Measurements from ENCODE around the gene C17orf78.
"Not testable (repeated sequence)": the region's sequence is repeated elsewhere in the genome, so short reads cannot be mapped to it uniquely, and the experiment has no call there.

C17orf78 gene

DNA sequence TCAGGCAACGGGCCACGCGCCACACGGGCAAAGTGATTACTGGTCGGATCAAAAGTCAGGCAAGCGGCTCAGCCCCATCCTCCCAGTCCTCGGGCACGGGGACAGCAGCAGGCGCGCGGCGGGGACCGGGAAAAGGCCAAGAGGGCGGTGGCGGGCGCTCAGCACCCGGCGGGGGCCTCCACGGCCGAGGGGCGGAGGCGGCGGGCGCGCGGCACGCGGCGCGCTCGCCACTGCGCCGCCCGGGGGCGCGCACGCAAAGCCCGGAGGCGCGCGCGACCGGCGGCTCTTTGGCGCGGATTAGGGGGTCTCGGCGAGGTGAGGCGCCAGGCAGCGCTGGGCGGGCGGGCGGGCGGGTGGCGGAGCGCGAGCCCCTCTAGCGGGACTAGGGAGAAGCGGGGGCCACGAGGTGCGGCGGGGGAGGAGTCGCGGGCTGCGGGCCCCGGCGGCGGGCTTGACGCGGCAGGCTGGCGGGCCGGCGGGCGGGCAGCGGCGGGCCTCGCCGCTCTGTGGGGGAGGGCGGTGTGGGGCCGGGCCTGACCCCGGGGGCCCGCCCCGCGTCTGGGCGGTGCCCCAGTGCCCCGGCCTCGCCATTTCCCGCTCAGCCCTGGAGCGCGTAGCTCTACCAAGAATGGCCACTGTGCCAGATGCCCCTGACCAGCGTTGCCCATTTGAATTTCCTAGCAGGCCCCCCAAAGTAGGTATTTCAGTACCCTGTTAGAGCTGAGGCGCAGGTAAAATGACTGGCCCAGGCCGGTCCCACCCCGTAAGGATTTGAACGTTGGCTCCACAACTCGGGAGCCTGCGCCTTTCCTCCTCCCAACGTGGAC lies 31.1 kb downstream of the C17orf78 start, which contains the start of the genes ACACA and TADA2A:
TSS of gene ACACA (minus strand) at position 202 of the 827 bp plus-strand sequence. CDS start 537 bp downstream, outside the sequence.
TSS of gene TADA2A (plus strand) at position 252 of the 827 bp plus-strand sequence. CDS start 4,480 bp downstream, outside the sequence.
- TF ChIP-seq, protein P1, sequence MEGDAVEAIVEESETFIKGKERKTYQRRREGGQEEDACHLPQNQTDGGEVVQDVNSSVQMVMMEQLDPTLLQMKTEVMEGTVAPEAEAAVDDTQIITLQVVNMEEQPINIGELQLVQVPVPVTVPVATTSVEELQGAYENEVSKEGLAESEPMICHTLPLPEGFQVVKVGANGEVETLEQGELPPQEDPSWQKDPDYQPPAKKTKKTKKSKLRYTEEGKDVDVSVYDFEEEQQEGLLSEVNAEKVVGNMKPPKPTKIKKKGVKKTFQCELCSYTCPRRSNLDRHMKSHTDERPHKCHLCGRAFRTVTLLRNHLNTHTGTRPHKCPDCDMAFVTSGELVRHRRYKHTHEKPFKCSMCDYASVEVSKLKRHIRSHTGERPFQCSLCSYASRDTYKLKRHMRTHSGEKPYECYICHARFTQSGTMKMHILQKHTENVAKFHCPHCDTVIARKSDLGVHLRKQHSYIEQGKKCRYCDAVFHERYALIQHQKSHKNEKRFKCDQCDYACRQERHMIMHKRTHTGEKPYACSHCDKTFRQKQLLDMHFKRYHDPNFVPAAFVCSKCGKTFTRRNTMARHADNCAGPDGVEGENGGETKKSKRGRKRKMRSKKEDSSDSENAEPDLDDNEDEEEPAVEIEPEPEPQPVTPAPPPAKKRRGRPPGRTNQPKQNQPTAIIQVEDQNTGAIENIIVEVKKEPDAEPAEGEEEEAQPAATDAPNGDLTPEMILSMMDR (IDR thresholded peaks at IDR 0.05; ENCODE audit: insufficient read depth, low read length, missing control alignments): no peak
- CTCF ChIA-PET: interaction anchor here (0.8 to 1.9 kb wide), 3 partner anchors 10 to 26 kb away, joined by 3 to 7 read pairs (median 4); no protein-coding TSS in a partner anchor

DNA sequence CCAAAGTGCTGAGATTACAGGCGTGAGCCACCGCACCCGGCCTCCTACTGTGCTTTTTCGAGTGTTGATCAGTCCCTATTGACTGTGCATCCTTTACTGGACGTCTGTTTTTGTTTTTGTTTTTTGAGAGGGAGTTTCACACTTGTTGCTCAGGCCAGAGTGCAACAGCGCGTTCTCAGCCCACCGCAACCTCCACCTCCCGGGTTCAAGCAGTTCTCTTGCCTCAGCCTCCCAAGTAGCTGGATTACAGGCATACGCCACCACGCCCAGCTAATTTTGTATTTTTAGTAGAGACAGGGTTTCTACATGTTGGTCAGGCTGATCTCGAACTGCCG lies 32.3 kb downstream of the C17orf78 start:
- DNase-seq (ENCODE audit: low read depth, low spot score); H3K4me3 ChIP-seq (ENCODE audit: low read depth, low read length); POLR2A ChIA-PET: not testable (repeated sequence)
- CTCF ChIA-PET: interaction anchor here (1.5 to 3.0 kb wide), 3 partner anchors 10 to 35 kb away, joined by 4 to 10 read pairs (median 7); no protein-coding TSS in a partner anchor

More for the DNA sequence above, 31.1 kb downstream of the C17orf78 start, which contains the start of the genes ACACA and TADA2A:
- DNase-seq (ENCODE audit: low read depth, low spot score): no peak
- POLR2A ChIA-PET: interaction anchor here (0.6 to 0.7 kb wide), 2 partner anchors 24 to 42 kb away, joined by 3 read pairs; no protein-coding TSS in a partner anchor
- peak within 1 kb of the TSS; percentile 87 for H3K4me3 ChIP-seq (ENCODE audit: low read depth, low read length)

DNA sequence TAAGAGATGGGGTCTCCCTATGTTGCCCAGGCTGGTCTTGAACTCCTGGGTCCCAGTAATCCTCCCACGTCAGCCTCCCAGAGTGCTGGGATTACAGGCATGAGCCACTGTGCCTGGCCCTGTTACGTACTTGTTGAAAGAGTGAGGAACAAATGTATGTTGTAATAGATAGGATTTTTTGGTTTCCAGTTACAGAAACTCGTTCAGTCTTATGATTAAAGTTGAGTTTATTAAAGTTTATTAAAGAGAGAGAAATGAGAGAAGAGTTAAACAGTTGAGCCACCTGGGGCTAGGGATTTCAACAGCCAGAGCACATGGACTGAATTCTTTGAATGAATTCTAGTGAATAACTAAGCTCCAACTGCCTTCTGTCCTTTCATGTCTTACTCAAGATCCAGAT lies 34.6 kb downstream of the C17orf78 start:
- CTCF ChIA-PET: interaction anchor here (3.0 kb wide), 1 partner anchor 37 kb away, joined by 10 read pairs; no protein-coding TSS in a partner anchor
- POLR2A ChIA-PET: no interaction called here
- no peak overlapping the region for H3K4me3 ChIP-seq (ENCODE audit: low read depth, low read length)
- TF ChIP-seq, protein P1 (IDR thresholded peaks at IDR 0.05; ENCODE audit: insufficient read depth, low read length, missing control alignments): no peak
- DNase-seq (ENCODE audit: low read depth, low spot score): no peak

DNA sequence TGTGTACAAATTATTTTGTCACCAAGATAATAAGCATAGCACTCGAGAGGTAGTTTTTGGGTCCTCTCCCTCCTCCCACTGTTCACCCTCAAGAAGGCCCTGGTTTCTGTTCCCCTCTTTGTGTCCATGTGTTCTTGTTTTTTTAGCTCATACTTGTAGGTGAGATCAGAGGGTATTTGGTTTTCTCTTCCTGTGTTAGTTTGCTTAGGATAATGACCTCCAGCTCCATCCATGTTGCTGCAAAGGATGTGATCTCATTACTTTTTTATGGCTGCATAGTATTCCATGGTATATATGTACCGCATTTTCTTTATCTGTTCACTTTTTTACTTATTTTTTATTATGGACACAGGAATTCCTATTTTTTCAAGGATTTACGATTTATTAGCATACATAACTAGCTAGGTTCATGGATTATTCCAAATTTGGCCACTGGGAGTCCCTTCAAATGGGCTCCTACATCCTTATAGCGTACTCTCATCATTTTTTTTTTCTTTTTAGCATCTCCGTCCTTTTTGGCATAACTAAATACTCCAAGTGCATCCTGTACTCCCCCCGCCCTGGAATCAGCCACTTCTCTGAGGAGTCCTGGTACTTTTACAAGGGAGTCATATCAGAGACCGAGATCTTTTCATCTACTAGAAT lies 38.2 kb downstream of the C17orf78 start:
- H3K4me3 ChIP-seq (ENCODE audit: low read depth, low read length): no peak overlapping the region
- ChIA-PET POLR2A (interaction anchor here (0.6 to 0.8 kb wide), 2 partner anchors 54 to 81 kb away, joined by 3 read pairs; no protein-coding TSS in a partner anchor), CTCF (interaction anchor here (0.6 to 1.6 kb wide), 5 partner anchors 9 to 38 kb away, joined by 4 read pairs; no protein-coding TSS in a partner anchor)
- TF ChIP-seq, protein P1 (IDR thresholded peaks at IDR 0.05; ENCODE audit: insufficient read depth, low read length, missing control alignments): no peak
- DNase-seq (ENCODE audit: low read depth, low spot score): no peak

DNA sequence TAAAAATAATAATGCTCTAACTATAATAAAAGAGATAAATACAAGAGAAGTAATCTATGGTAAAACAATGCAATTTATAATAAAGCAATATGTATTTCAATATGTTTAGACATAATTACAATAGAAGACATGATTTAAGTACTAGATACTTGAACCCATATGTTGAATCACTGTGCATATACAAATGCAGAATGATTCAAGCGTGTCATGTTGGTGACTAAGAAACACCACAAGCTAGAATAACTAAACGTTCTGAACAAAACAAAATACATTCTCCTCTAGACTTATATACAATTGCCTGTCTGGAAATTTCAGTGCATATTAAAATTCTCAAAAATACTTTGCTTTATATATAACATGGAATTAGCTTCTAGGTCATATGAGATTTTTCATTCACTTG lies 42.1 kb downstream of the C17orf78 start:
- CTCF ChIA-PET: interaction anchor here (2.0 kb wide), 1 partner anchor 11 kb away, joined by 4 read pairs; the partner anchor contains the start of genes ACACA and TADA2A
- TF ChIP-seq, protein P1 (IDR thresholded peaks at IDR 0.05; ENCODE audit: insufficient read depth, low read length, missing control alignments): no peak
- DNase-seq (ENCODE audit: low read depth, low spot score): no peak
- no peak overlapping the region for H3K4me3 ChIP-seq (ENCODE audit: low read depth, low read length)
- POLR2A ChIA-PET: no interaction called here

DNA sequence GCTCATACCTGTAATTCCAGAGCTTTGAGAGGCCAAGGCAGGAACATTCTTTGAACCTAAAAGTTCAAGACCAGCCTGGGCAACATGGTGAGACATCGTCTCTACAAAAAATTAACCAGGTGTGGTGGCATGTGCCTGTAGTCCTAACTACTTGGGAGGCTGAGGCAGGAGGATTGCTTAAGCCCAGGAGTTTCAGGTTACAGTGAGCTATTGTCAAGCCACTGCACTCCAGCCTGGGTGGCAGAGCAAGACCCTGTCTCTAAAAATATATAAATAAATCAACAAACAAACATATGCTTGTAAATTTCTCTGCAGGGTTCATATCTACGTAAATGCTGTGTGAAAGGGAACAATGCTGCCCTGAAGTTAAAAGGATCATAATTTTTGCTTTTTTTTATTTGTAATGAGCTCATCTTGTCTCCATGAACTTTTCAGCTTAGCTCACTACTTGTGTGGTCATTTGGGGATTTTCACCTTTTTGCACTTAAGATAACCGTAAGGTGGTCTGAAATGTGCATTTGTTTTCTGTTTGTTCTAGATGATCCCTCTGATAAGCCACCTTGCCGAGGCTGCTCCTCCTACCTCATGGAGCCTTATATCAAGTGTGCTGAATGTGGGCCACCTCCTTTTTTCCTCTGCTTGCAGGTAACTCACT lies 47.3 kb downstream of the C17orf78 start:
- ChIA-PET CTCF (interaction anchor here (1.1 to 1.2 kb wide), 2 partner anchors 9 to 16 kb away, joined by 3 to 4 read pairs; no protein-coding TSS in a partner anchor), POLR2A (no interaction called here)
- TF ChIP-seq, protein P1 (IDR thresholded peaks at IDR 0.05; ENCODE audit: insufficient read depth, low read length, missing control alignments): no peak
- DNase-seq (ENCODE audit: low read depth, low spot score): no peak
- no peak overlapping the region for H3K4me3 ChIP-seq (ENCODE audit: low read depth, low read length)

All from AG04449 (cell line).